T-cell (primary cell): Measurements from ENCODE around the gene BCO1. TPM values are rescaled to one million over a fixed set of nuclear protein-coding genes. Genes with fewer than 3 reads are reported as not detected.
"Not testable (repeated sequence)": the region's sequence is repeated elsewhere in the genome, so short reads cannot be mapped to it uniquely, and the experiment has no call there.

Source experiments
- ATAC-seq, 4 experiments: fragments of 200-7000 bp in 3 of 4; fragments of 150-1000 bp in 1 of 4; cut with Tn5 transposase; replicated peaks in 1 of 4; 1 replicate in 3 of 4; 2 replicates in 1 of 4; pipeline ENCODE4 v1.10.0; 2021; ENCODE audit warnings: moderate library complexity in 3 of 4, mild to moderate bottlenecking in 2 of 4, moderate number of reproducible peaks in 1 of 4
- CTCF ChIA-PET, 2 donors: fragments of 300-600 bp; sonication (Branson Sonifier 250); formaldehyde crosslinking; loops; one replicate each; lab custom pipeline; 2022; ENCODE audit warnings: antibody characterized with exemption in 2 of 2; lab: Charles Lee
- POLR2A ChIA-PET, 2 donors: fragments of 300-600 bp; sonication (Branson Sonifier 250); formaldehyde crosslinking; loops; one replicate each; lab custom pipeline; 2022; ENCODE audit warnings: antibody characterized with exemption in 2 of 2; lab: Charles Lee
- DNase-seq, 35 experiments: peaks; one replicate each; pipeline versions ENCODE4 v3.0.0 to v3.0.0-alpha.2; 2013 to 2023
- H3K27ac ChIP-seq: one replicate; pipeline ENCODE4 v1.5.1; 2013; ENCODE audit warnings: low read length
- H3K27me3 ChIP-seq, 2 experiments: replicated peaks in 1 of 2; 1 replicate in 1 of 2; 2 replicates in 1 of 2; pipeline versions ENCODE4 v1.6.1 to v1.7.0; 2013; ENCODE audit warnings: low read length in 1 of 2, mixed read lengths in 1 of 2; ENCODE audit not compliant: control insufficient read depth in 2 of 2, insufficient read depth in 2 of 2; ENCODE audit errors: extremely low read depth in 1 of 2
- H3K36me3 ChIP-seq, 2 donors: 1 replicate in 1 of 2; 2 replicates in 1 of 2; pipeline versions ENCODE4 v1.6.1 to v1.7.0; 2013; ENCODE audit warnings: low read length in 1 of 2; ENCODE audit not compliant: control insufficient read depth in 2 of 2, insufficient read depth in 1 of 2; ENCODE audit errors: extremely low read depth in 1 of 2
- H3K4me1 ChIP-seq, 2 experiments: 1 replicate in 1 of 2; 2 replicates in 1 of 2; pipeline versions ENCODE4 v1.6.1 to v1.7.0; 2013; ENCODE audit warnings: low read length in 2 of 2, mixed read lengths in 1 of 2; ENCODE audit not compliant: insufficient read depth in 2 of 2, control insufficient read depth in 1 of 2; ENCODE audit errors: extremely low read depth in 1 of 2
- H3K4me3 ChIP-seq, 2 donors: 1 replicate in 1 of 2; 2 replicates in 1 of 2; pipeline versions ENCODE4 v1.5.1 to v1.7.0; 2013; ENCODE audit warnings: mild to moderate bottlenecking in 2 of 2, low read length in 1 of 2, moderate library complexity in 1 of 2; ENCODE audit not compliant: control insufficient read depth in 1 of 2; ENCODE audit errors: extremely low read depth in 1 of 2
- H3K9me3 ChIP-seq: 2 replicates; pipeline ENCODE4 v1.7.0; 2013
- H3K27ac Mint-ChIP-seq, 2 donors: one replicate each; pipeline ENCODE4 v1.8.0; 2020 to 2021; ENCODE audit warnings: mild to moderate bottlenecking in 2 of 2, mixed read lengths in 2 of 2
- H3K27me3 Mint-ChIP-seq, 2 donors: one replicate each; pipeline ENCODE4 v1.8.0; 2021 to 2022; ENCODE audit warnings: mixed read lengths in 2 of 2
- H3K36me3 Mint-ChIP-seq: one replicate; pipeline ENCODE4 v1.8.0; 2021; ENCODE audit warnings: mixed read lengths
- H3K4me1 Mint-ChIP-seq, 3 donors: one replicate each; pipeline ENCODE4 v1.8.0; 2020 to 2022; ENCODE audit warnings: mixed read lengths in 3 of 3, mild to moderate bottlenecking in 1 of 3
- H3K4me3 Mint-ChIP-seq, 3 donors: one replicate each; pipeline ENCODE4 v1.8.0; 2020 to 2022; ENCODE audit warnings: mild to moderate bottlenecking in 3 of 3, mixed read lengths in 3 of 3, moderate library complexity in 3 of 3
- H3K9me3 Mint-ChIP-seq, 3 donors: one replicate each; pipeline ENCODE4 v1.8.0; 2020 to 2022; ENCODE audit warnings: mixed read lengths in 3 of 3
- WGBS: methylation state at CpG from one replicate; pipeline ENCODE4 v1.1.5; 2013; ENCODE audit warnings: missing lambda C conversion rate; ENCODE audit not compliant: insufficient coverage; 5-methylcytosine and 5-hydroxymethylcytosine counted together
- total RNA-seq, 35 experiments: library from RNA in 6 of 35; stranded (reverse) in 6 of 35; fragments of 120-200 nt in 1 of 35; gene quantifications; one replicate each; pipeline versions ENCODE4 v1.2.1 to v1.2.4 and lab custom pipeline; 2013 to 2026

Gene BCO1
- total RNA-seq, 5 donors from 2014 or later (not counting 1 experiment from before 2014, with no cell fraction given) = not detected

- H3K27ac ChIP-seq, H3K9me3 Mint-ChIP-seq, POLR2A ChIA-PET, DNase-seq, H3K4me3 ChIP-seq, H3K4me1 ChIP-seq, H3K36me3 ChIP-seq, H3K4me3 Mint-ChIP-seq, CTCF ChIA-PET, H3K27ac Mint-ChIP-seq, H3K9me3 ChIP-seq, ATAC-seq, H3K4me1 Mint-ChIP-seq, H3K36me3 Mint-ChIP-seq: not testable (repeated sequence)
- peaks cover 18 to 26% of the 10 kb centered on the region in 2 donors for H3K27me3 Mint-ChIP-seq
- peaks cover 2 to 15% of the 10 kb centered on the region in 2 experiments for H3K27me3 ChIP-seq
- 90% methylated on average over 3 of the region's 5 CpGs for WGBS
These were observed 12.8 kb upstream of the BCO1 start for GRCh38 chr16:81225697-81226096.

GRCh38 chr16:81227785-81228184 is 10.7 kb upstream of the BCO1 start:
- ChIA-PET CTCF (no interaction called here), POLR2A (no interaction called here)
- no peaks in the 10 kb centered on the region for H3K4me1 Mint-ChIP-seq
- DNase-seq (no peak), ATAC-seq (no peak)
- no peaks in the 10 kb centered on the region for H3K36me3 ChIP-seq
- H3K27ac Mint-ChIP-seq = no peak overlapping the region
- H3K4me3 Mint-ChIP-seq = no peak overlapping the region
- no peaks in the 10 kb centered on the region for H3K4me1 ChIP-seq
- no peaks in the 10 kb centered on the region for H3K9me3 ChIP-seq
- peaks cover 22% of the 10 kb centered on the region in 2 donors for H3K27me3 Mint-ChIP-seq
- no peak overlapping the region for H3K4me3 ChIP-seq
- no peaks in the 10 kb centered on the region for H3K9me3 Mint-ChIP-seq
- H3K36me3 Mint-ChIP-seq = no peaks in the 10 kb centered on the region
- H3K27ac ChIP-seq = no peak overlapping the region
- H3K27me3 ChIP-seq = peaks cover 2 to 18% of the 10 kb centered on the region in 2 experiments
- WGBS = no CpG with 5 or more reads among the region's 2 CpGs

- no peak for ATAC-seq
- CTCF ChIA-PET = no interaction called here
These were observed 8.7 kb upstream of the BCO1 start for GRCh38 chr16:81229811-81230210.

GRCh38 chr16:81231014-81231413 is 7.5 kb upstream of the BCO1 start:
- Mint-ChIP-seq H3K27ac (no peak overlapping the region), H3K4me3 (no peak overlapping the region), H3K27me3 (peaks cover 18 to 23% of the 10 kb centered on the region in 2 donors), H3K4me1 (no peaks in the 10 kb centered on the region), H3K9me3 (no peaks in the 10 kb centered on the region), H3K36me3 (no peaks in the 10 kb centered on the region)
- Histone ChIP-seq H3K27ac (no peak overlapping the region), H3K27me3 (peaks cover 0 to 11% of the 10 kb centered on the region in 2 experiments), H3K4me3 (no peak overlapping the region), H3K36me3 (no peaks in the 10 kb centered on the region), H3K9me3 (no peaks in the 10 kb centered on the region), H3K4me1 (no peaks in the 10 kb centered on the region)
- DNase-seq = no peak
- ChIA-PET CTCF (no interaction called here), POLR2A (no interaction called here)
- ATAC-seq = no peak
- WGBS = 0% methylated on average over 1 of the region's 5 CpGs

More at GRCh38 chr16:81229811-81230210, 8.7 kb upstream of the BCO1 start:
- Mint-ChIP-seq H3K36me3 (no peaks in the 10 kb centered on the region), H3K4me3 (no peak overlapping the region), H3K27me3 (peaks cover 18 to 26% of the 10 kb centered on the region in 2 donors), H3K27ac (no peak overlapping the region), H3K9me3 (no peaks in the 10 kb centered on the region), H3K4me1 (no peaks in the 10 kb centered on the region)
- 20% methylated on average over 1 of the region's 7 CpGs for WGBS
- Histone ChIP-seq H3K36me3 (no peaks in the 10 kb centered on the region), H3K9me3 (no peaks in the 10 kb centered on the region), H3K27ac (no peak overlapping the region), H3K4me3 (no peak overlapping the region), H3K27me3 (peaks cover 0 to 14% of the 10 kb centered on the region in 2 experiments), H3K4me1 (no peaks in the 10 kb centered on the region)
- DNase-seq = no peak
- POLR2A ChIA-PET = no interaction called here

- DNase-seq (no peak), ATAC-seq (no peak)
- H3K36me3 Mint-ChIP-seq = no peaks in the 10 kb centered on the region
- Histone ChIP-seq H3K27ac (no peak overlapping the region), H3K9me3 (no peaks in the 10 kb centered on the region), H3K36me3 (no peaks in the 10 kb centered on the region), H3K4me1 (no peaks in the 10 kb centered on the region), H3K4me3 (no peak overlapping the region), H3K27me3 (peaks cover 0 to 6% of the 10 kb centered on the region in 2 experiments)
- no peak overlapping the region for H3K4me3 Mint-ChIP-seq
- WGBS = 89% methylated on average over 5 of the region's 8 CpGs
- no peak overlapping the region for H3K27ac Mint-ChIP-seq
- ChIA-PET POLR2A (no interaction called here), CTCF (no interaction called here)
- H3K4me1 Mint-ChIP-seq = no peaks in the 10 kb centered on the region
- no peaks in the 10 kb centered on the region for H3K9me3 Mint-ChIP-seq
- H3K27me3 Mint-ChIP-seq = peaks cover 16% of the 10 kb centered on the region in 2 donors
These were observed 5.6 kb upstream of the BCO1 start for GRCh38 chr16:81232740-81233367.

- ChIA-PET CTCF (no interaction called here), POLR2A (no interaction called here)
- no peaks in the 10 kb centered on the region for H3K36me3 Mint-ChIP-seq
- DNase-seq (no peak), ATAC-seq (no peak)
- H3K4me3 Mint-ChIP-seq = no peak overlapping the region
- H3K4me1 Mint-ChIP-seq = peaks cover 5 to 11% (median 8%) of the 10 kb centered on the region in 3 donors
- peaks cover 0 to 7% of the 10 kb centered on the region in 2 donors for H3K27me3 Mint-ChIP-seq
- H3K9me3 ChIP-seq = no peaks in the 10 kb centered on the region
- WGBS = 95% methylated on average over 8 of the region's 8 CpGs
- no peaks in the 10 kb centered on the region for H3K27me3 ChIP-seq
- no peaks in the 10 kb centered on the region for H3K36me3 ChIP-seq
- H3K27ac Mint-ChIP-seq = no peak overlapping the region
- no peaks in the 10 kb centered on the region for H3K4me1 ChIP-seq
- no peak overlapping the region for H3K4me3 ChIP-seq
- H3K9me3 Mint-ChIP-seq = no peaks in the 10 kb centered on the region
- H3K27ac ChIP-seq = no peak overlapping the region
These were observed 1.2 kb upstream of the BCO1 start for GRCh38 chr16:81237282-81237681.
